A549 treated with Mapracorat at 1 μM for 4 hours (cell line): Measurements from ENCODE around the gene PLAU. TPM values are rescaled to one million over a fixed set of nuclear protein-coding genes. Genes with fewer than 3 reads are reported as not detected.

Experiments used
- total RNA-seq: library from RNA; stranded (reverse); fragments of 200-300 nt; extraction: Qiagen RNA extraction; gene quantifications from 5 replicates; pipeline ENCODE4 v1.2.3, GENCODE V29; 2022

PLAU gene
- total RNA-seq = 102 to 121 TPM (median 116 TPM) in 5 replicates

DNA sequence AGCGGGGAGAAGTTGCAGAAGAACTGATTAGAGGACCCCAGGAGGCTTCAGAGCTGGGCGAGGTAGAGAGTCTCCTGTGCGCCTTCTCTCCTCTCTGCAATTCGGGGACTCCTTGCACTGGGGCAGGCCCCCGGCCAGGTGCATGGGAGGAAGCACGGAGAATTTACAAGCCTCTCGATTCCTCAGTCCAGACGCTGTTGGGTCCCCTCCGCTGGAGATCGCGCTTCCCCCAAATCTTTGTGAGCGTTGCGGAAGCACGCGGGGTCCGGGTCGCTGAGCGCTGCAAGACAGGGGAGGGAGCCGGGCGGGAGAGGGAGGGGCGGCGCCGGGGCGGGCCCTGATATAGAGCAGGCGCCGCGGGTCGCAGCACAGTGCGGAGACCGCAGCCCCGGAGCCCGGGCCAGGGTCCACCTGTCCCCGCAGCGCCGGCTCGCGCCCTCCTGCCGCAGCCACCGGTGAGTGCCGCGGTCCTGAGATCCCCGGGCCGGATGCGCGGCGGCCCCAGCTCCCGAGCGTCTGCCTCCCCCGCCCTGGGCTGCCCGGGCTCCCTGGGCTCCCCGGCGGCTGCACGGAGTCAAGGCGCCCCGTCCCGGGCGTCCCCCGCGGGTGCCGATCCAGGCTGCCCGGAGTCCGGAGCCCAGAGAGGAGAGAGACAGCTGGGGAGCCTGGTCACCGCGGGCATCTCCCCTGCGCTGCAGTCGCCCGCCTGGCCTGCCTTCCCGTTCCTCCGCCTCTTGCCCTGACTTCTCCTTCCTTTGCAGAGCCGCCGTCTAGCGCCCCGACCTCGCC lies at the start of gene PLAU:
TSS of gene PLAU (plus strand) at position 369 of the 789 bp plus-strand sequence. CDS start 424 bp downstream, outside the sequence.

DNA sequence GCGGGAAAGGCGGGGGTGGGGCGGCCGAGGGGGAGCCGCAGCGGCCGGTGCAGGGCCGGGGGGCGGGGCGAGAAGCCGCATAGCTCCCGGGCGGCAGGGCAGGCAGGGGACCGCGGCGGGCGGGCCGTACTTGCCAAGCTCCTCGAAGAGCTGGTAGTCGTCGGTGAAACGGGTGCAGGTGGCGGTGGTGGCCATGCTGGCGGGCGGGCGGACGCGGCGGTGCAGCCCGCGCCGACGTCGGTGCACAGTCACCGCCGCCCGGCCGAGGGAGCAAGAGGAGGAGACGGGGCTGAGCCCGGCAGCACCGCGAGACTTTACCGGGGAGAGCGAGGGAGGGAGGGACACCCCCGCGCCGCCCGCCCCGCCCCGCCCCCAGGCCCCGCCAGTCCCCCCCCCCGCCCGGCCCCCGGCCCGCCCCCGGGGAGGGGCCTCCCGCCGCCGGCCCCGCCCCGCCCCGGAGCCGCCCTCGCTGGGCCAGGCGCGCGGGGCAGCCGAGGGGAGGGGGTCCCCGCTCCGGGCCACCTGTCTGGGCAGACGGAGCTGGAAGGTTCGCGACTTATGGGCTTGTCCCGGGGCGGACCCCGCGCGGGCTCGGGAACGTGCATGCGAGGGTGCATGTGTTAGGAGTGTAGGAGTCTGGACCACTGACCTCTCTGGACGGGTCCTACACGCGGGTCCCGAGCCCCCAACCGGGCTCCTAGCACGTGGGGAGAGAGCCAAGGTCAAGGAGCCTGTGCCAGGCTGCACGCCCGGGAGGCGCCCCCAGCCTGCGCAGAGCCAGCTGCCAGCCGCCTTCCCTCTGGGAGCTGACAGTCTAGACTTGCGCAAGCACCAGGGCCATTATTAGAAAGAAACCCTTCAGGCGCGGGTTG lies 36.4 kb upstream of the PLAU start, which contains the start of gene CAMK2G:
TSS of gene CAMK2G (minus strand) at position 289 of the 872 bp plus-strand sequence. CDS start at position 195, 94 bp downstream.

Other genes with a start within 250 kb of the PLAU start
- gene AGAP5, start 213.0 kb upstream of the PLAU start, total RNA-seq = 1.9 to 3.1 TPM (median 1.9 TPM) in 5 replicates
- 44.7 to 57.9 TPM (median 56.7 TPM) in 5 replicates for gene SEC24C, start 166.8 kb upstream of the PLAU start, total RNA-seq
- gene CHCHD1, start 129.1 kb upstream of the PLAU start, total RNA-seq = 62.1 to 69.8 TPM (median 68.1 TPM) in 5 replicates
- gene ZSWIM8, start 125.5 kb upstream of the PLAU start, total RNA-seq = 38.0 to 43.5 TPM (median 38.4 TPM) in 5 replicates
- 12.1 to 19.9 TPM (median 15.0 TPM) in 5 replicates for gene NDST2, start 99.5 kb upstream of the PLAU start, total RNA-seq
- 16.9 to 20.8 TPM (median 19.1 TPM) in 5 replicates for gene CAMK2G, start 36.6 kb upstream of the PLAU start, total RNA-seq
- gene VCL, start 87.0 kb downstream of the PLAU start, total RNA-seq = 153 to 228 TPM (median 198 TPM) in 5 replicates
- gene AP3M1, start 239.7 kb downstream of the PLAU start, total RNA-seq = 26.7 to 32.5 TPM (median 30.3 TPM) in 5 replicates
- 32.7 to 35.2 TPM (median 33.7 TPM) in 5 replicates for gene ADK, start 240.1 kb downstream of the PLAU start, total RNA-seq